Measurements from ENCODE around the gene PRDM16. TPM values are rescaled to one million over a fixed set of nuclear protein-coding genes. Genes with fewer than 3 reads are reported as not detected.

The PRDM16 gene
- polyA plus RNA-seq, 1 donor from 2014 or later = 0.21 TPM

DNA sequence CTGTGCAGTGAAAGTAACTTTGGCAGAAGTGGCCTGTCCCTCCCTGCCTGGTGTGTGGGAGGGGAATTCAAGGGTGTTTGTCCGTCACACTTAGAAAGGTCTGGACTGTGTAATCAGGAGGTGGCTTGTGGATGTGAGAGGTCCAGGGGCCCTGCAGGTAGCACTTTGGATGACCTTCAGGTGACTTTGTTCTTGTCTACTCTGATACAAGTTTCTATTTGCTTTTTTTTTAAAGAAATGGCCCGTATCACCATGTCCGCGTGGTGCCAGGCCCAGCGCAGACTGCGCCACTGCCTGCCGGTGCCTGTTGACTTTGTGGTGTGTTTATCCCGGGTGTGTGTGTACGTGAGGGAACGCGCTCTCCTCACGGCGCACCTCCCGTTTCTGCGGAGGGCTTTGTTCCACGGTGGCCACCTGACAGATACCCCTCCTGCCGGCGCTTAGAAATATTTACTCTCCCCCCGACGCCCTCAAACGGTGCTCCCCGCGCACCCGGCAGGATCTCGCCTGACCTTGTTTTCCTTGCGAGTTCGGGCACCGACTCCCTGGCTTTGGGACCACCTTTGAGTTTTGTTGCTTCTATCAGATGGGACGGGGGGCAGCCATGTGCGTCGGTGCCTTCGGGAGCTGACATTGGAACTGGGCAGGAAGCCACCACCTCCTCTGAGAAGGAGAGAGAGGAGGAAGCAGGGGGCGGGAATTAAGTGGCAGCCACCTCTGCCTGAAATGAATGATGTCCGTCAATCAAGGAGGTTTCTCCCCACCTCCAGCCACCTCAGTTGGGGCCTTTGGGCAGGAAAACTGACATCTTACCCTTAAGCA lies 119.4 kb downstream of the PRDM16 start:
- H3K9me3 ChIP-seq (ENCODE audit: low read length) = no peaks in the 10 kb centered on the region
- H3K27ac ChIP-seq (ENCODE audit: low read length) = no peak overlapping the region
- peaks cover 15% of the 10 kb centered on the region for H3K79me2 ChIP-seq (replicated peaks; ENCODE audit: insufficient read depth, low read length)

DNA sequence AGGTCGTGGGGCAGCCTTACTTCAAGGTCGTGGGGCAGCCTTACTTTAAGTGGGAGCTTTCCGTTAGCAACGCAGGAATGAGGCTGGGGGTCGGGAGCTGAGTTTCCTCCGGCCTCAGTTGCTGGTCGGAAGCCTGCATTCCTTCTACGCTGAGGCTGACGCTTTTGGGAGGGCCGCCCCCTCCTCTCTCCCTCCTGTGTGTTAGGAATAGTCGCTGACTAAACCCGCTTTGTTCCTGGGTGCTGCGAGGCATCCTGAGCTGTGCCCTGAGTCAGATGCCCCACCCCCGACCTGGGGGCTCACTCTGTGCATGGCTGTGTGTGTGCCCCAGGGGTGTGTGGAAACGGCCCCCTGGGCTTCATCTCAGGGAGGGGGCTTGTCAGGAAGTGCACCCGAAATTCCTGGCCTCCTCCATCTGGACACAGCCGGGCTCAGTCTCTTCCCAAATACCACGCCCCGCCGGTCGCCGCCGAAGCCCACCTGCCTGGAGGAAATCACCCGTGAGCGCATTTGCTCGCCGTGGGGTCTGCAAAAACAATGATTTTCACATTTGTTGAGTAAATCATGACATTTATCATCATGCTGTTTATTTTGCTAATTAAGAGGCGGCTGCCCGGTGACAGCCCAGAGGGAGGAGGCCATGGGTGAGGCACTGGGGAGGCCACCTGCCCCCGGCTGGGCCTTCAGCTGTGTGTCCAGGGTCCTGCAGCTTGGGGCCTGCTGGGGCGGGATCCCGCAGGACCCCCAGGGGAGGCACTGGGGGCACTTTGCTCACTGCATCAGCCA lies 121.4 kb downstream of the PRDM16 start:
- Histone ChIP-seq H3K4me3 (ENCODE audit: low read length) (no peak overlapping the region), H3K9ac (ENCODE audit: low read length) (no peak overlapping the region), H3K27ac (ENCODE audit: low read length) (no peak overlapping the region), H3K9me3 (ENCODE audit: low read length) (no peaks in the 10 kb centered on the region), H4K20me1 (ENCODE audit: insufficient read depth) (no peaks in the 10 kb centered on the region), H3K36me3 (ENCODE audit: insufficient read depth, low read length) (no peaks in the 10 kb centered on the region), H3K9me2 (ENCODE audit: insufficient read depth, low read length) (no peaks in the 10 kb centered on the region), H2AFZ (ENCODE audit: low read depth, low read length) (no peak overlapping the region), H3F3A (ENCODE audit: insufficient read depth, low read length, poor library complexity, severe bottlenecking) (no peaks in the 10 kb centered on the region), H3K79me2 (replicated peaks; ENCODE audit: insufficient read depth, low read length) (peaks cover 12% of the 10 kb centered on the region), H3K4me2 (ENCODE audit: low read length) (no peak overlapping the region), H3K27me3 (ENCODE audit: insufficient read depth, low read depth, low read length) (no peaks in the 10 kb centered on the region)
- TF ChIP-seq RAD21 (conservative IDR thresholded peaks at IDR 0.05) (no peak), TAF1 (IDR thresholded peaks at IDR 0.05; ENCODE audit: low read depth) (no peak), POLR2AphosphoS5 (IDR thresholded peaks at IDR 0.05) (no peak), EZH2 (IDR thresholded peaks at IDR 0.05; ENCODE audit: borderline replicate concordance, insufficient read depth, low read length, poor library complexity, severe bottlenecking) (no peak), MXI1 (conservative IDR thresholded peaks at IDR 0.05; ENCODE audit: poor library complexity, severe bottlenecking) (no peak)
- TF ChIP-seq, protein P1, sequence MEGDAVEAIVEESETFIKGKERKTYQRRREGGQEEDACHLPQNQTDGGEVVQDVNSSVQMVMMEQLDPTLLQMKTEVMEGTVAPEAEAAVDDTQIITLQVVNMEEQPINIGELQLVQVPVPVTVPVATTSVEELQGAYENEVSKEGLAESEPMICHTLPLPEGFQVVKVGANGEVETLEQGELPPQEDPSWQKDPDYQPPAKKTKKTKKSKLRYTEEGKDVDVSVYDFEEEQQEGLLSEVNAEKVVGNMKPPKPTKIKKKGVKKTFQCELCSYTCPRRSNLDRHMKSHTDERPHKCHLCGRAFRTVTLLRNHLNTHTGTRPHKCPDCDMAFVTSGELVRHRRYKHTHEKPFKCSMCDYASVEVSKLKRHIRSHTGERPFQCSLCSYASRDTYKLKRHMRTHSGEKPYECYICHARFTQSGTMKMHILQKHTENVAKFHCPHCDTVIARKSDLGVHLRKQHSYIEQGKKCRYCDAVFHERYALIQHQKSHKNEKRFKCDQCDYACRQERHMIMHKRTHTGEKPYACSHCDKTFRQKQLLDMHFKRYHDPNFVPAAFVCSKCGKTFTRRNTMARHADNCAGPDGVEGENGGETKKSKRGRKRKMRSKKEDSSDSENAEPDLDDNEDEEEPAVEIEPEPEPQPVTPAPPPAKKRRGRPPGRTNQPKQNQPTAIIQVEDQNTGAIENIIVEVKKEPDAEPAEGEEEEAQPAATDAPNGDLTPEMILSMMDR (IDR thresholded peaks at IDR 0.05; ENCODE audit: poor library complexity, severe bottlenecking) = no peak

More for the DNA sequence above, 119.4 kb downstream of the PRDM16 start:
- H3K9ac ChIP-seq (ENCODE audit: low read length) = no peak overlapping the region
- no peak overlapping the region for H3K4me3 ChIP-seq (ENCODE audit: low read length)
- H2AFZ ChIP-seq (ENCODE audit: low read depth, low read length) = no peak overlapping the region
- no peaks in the 10 kb centered on the region for H3F3A ChIP-seq (ENCODE audit: insufficient read depth, low read length, poor library complexity, severe bottlenecking)
- H3K27me3 ChIP-seq (ENCODE audit: insufficient read depth, low read depth, low read length) = no peaks in the 10 kb centered on the region
- TF ChIP-seq, protein P1 (IDR thresholded peaks at IDR 0.05; ENCODE audit: poor library complexity, severe bottlenecking) = no peak
- TF ChIP-seq EP300 (conservative IDR thresholded peaks at IDR 0.05; ENCODE audit: poor library complexity, severe bottlenecking) (no peak), TAF1 (IDR thresholded peaks at IDR 0.05; ENCODE audit: low read depth) (no peak), RAD21 (conservative IDR thresholded peaks at IDR 0.05) (no peak), POLR2AphosphoS5 (IDR thresholded peaks at IDR 0.05) (no peak), SMC3 (conservative IDR thresholded peaks at IDR 0.05; ENCODE audit: poor library complexity) (no peak), MXI1 (conservative IDR thresholded peaks at IDR 0.05; ENCODE audit: poor library complexity, severe bottlenecking) (no peak), EZH2 (IDR thresholded peaks at IDR 0.05; ENCODE audit: borderline replicate concordance, insufficient read depth, low read length, poor library complexity, severe bottlenecking) (no peak)
- TF ChIP-seq, protein P2, sequence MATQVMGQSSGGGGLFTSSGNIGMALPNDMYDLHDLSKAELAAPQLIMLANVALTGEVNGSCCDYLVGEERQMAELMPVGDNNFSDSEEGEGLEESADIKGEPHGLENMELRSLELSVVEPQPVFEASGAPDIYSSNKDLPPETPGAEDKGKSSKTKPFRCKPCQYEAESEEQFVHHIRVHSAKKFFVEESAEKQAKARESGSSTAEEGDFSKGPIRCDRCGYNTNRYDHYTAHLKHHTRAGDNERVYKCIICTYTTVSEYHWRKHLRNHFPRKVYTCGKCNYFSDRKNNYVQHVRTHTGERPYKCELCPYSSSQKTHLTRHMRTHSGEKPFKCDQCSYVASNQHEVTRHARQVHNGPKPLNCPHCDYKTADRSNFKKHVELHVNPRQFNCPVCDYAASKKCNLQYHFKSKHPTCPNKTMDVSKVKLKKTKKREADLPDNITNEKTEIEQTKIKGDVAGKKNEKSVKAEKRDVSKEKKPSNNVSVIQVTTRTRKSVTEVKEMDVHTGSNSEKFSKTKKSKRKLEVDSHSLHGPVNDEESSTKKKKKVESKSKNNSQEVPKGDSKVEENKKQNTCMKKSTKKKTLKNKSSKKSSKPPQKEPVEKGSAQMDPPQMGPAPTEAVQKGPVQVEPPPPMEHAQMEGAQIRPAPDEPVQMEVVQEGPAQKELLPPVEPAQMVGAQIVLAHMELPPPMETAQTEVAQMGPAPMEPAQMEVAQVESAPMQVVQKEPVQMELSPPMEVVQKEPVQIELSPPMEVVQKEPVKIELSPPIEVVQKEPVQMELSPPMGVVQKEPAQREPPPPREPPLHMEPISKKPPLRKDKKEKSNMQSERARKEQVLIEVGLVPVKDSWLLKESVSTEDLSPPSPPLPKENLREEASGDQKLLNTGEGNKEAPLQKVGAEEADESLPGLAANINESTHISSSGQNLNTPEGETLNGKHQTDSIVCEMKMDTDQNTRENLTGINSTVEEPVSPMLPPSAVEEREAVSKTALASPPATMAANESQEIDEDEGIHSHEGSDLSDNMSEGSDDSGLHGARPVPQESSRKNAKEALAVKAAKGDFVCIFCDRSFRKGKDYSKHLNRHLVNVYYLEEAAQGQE (IDR thresholded peaks at IDR 0.05; ENCODE audit: borderline replicate concordance) = no peak
- H3K9me2 ChIP-seq (ENCODE audit: insufficient read depth, low read length) = no peaks in the 10 kb centered on the region
- H3K36me3 ChIP-seq (ENCODE audit: insufficient read depth, low read length) = no peaks in the 10 kb centered on the region
- no peak overlapping the region for H3K4me2 ChIP-seq (ENCODE audit: low read length)
- no peaks in the 10 kb centered on the region for H4K20me1 ChIP-seq (ENCODE audit: insufficient read depth)

All from neural cell (in vitro differentiated cells).